C4-2B (cell line): ENCODE measurements around the gene L3MBTL1.

Experiments
- ZFX ChIP-seq: fragments of 450-650 bp; IDR thresholded peaks from 2 replicates; pipeline ENCODE4 v1.6.1; 2017
- TF ChIP-seq, protein P1 (sequence below): fragments of 450-650 bp; conservative IDR thresholded peaks from 2 replicates; pipeline ENCODE4 v1.5.1; 2017; ENCODE audit warnings: mild to moderate bottlenecking

DNA sequence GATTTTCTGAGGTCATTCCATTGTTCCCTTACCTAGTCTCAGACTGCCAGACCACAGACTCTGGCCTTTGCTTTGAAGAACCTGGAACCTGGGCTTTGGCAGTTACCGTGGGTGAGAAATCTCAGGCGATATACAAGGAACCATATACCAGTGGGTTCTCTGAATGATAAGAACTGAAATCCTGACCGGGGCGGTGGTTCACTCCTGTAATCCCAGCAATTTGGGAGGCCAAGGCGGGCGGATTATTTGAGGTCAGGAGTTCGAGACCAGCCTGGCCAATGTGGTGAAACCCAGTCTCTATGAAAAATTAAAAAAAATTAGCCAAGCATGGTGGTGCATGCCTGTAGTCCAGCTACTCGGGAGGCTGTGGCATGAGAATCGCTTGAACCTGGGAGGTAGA, 37.0 kb downstream of the L3MBTL1 start:
- TF ChIP-seq, protein P1, sequence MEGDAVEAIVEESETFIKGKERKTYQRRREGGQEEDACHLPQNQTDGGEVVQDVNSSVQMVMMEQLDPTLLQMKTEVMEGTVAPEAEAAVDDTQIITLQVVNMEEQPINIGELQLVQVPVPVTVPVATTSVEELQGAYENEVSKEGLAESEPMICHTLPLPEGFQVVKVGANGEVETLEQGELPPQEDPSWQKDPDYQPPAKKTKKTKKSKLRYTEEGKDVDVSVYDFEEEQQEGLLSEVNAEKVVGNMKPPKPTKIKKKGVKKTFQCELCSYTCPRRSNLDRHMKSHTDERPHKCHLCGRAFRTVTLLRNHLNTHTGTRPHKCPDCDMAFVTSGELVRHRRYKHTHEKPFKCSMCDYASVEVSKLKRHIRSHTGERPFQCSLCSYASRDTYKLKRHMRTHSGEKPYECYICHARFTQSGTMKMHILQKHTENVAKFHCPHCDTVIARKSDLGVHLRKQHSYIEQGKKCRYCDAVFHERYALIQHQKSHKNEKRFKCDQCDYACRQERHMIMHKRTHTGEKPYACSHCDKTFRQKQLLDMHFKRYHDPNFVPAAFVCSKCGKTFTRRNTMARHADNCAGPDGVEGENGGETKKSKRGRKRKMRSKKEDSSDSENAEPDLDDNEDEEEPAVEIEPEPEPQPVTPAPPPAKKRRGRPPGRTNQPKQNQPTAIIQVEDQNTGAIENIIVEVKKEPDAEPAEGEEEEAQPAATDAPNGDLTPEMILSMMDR, result no peak
- no peak for TF ChIP-seq ZFX
